Activated naive CD4-positive, alpha-beta T cell treated with anti-CD3 and anti-CD28 coated beads, Interleukin-2, amount 10 ng/mL, durations not matched to agents 7 days and 5 days (primary cell): ENCODE results near the gene MYO1D.

ENCODE experiments used
- CTCF ChIA-PET: fragments of 350-600 bp; sonication (Branson Sonifier 250); formaldehyde crosslinking; loops from one replicate; lab custom pipeline; 2021; ENCODE audit warnings: antibody characterized with exemption; lab: Charles Lee
- DNase-seq: peaks from one replicate; pipeline ENCODE4 v3.0.0-alpha.2; 2020
- H3K27ac Mint-ChIP-seq: one replicate; pipeline ENCODE4 v1.8.0; 2021; ENCODE audit warnings: mild to moderate bottlenecking, moderate library complexity, mixed read lengths
- H3K27me3 Mint-ChIP-seq: one replicate; pipeline ENCODE4 v1.8.0; 2021; ENCODE audit warnings: mild to moderate bottlenecking, mixed read lengths
- H3K36me3 Mint-ChIP-seq: one replicate; pipeline ENCODE4 v1.8.0; 2021; ENCODE audit warnings: mixed read lengths
- H3K4me1 Mint-ChIP-seq: one replicate; pipeline ENCODE4 v1.8.0; 2021; ENCODE audit warnings: mixed read lengths
- H3K4me3 Mint-ChIP-seq: one replicate; pipeline ENCODE4 v1.8.0; 2021; ENCODE audit warnings: mild to moderate bottlenecking, moderate library complexity, mixed read lengths
- H3K9me3 Mint-ChIP-seq: one replicate; pipeline ENCODE4 v1.8.0; 2021; ENCODE audit warnings: mixed read lengths

The MYO1D gene

DNA sequence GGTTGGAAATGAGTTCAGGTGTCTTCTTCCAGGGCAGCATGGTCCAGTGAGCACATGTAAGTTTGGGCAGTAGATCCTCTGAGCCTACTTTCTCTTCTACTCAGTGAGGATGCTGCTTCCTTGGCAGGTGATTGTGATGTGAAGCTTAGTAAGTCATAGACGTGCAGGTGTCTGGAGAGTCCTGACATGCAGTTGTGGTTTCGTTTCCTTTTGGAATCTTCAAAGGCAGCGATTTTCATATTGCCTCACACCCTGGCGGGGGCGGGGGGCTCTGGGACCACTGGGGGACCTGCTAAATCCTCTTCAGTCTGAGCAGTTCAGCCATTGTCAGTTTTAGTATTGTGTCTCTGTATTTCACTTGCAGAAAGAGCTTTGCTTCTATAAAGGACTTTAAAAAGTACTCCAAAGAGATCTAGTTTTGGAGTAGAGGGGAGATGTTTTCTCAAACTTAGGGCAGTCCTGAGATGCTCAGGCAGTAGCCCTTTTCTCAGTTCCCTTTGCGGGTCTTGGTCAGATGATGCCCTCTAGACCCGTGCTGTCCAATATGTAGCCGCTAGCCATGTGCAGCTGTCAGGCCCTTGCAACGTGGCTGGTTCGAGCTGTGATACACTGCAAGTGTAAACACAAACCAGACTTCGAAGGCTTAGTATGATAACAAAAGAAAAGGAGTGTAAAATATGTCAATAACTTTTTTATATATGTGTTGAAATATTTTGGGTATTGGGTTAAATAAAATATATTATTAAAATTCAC, 394.2 kb downstream of the MYO1D start:
- Mint-ChIP-seq H3K9me3 (no peaks in the 10 kb centered on the region), H3K36me3 (peaks cover 39% of the 10 kb centered on the region), H3K4me3 (no peak overlapping the region), H3K4me1 (peaks cover 13% of the 10 kb centered on the region), H3K27me3 (peaks cover 2% of the 10 kb centered on the region), H3K27ac (no peak overlapping the region)
- no peak for DNase-seq
- CTCF ChIA-PET: interaction anchor here (0.7 to 5.2 kb wide), 18 partner anchors 9 to 454 kb away, joined by 3 to 51 read pairs (median 4); partner anchors contain the start of genes MYO1D and PSMD11

DNA sequence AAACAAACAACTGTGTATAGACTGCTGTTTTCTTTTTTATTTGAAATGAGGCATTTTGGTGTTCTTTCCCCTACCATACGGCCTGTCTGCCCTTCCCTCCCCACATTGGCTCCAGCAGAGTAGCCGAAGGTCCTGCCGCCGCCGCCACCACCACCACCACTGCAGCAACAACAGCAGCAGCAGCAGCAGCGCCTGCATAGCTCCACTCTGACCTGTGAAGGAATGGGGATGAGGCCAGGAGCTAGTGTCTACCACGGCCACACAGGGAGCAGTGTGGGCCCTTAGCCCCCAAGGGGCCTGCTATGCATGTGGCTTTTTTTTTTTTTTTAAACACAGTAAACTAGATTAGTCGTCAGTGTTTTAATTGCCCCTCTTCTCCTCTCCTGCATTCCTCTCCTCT, 395.7 kb downstream of the MYO1D start:
- no peak for DNase-seq
- Mint-ChIP-seq H3K27ac (no peak overlapping the region), H3K36me3 (peaks cover 49% of the 10 kb centered on the region), H3K9me3 (no peaks in the 10 kb centered on the region), H3K4me3 (no peak overlapping the region), H3K27me3 (no peaks in the 10 kb centered on the region), H3K4me1 (peaks cover 9% of the 10 kb centered on the region)
- CTCF ChIA-PET: interaction anchor here (0.7 to 5.2 kb wide), 5 partner anchors 8 to 276 kb away, joined by 3 to 51 read pairs (median 4); no protein-coding TSS in a partner anchor

GRCh38 chr17:32479074-32479617, 397.8 kb downstream of the MYO1D start:
- DNase-seq: no peak
- Mint-ChIP-seq H3K9me3 (no peaks in the 10 kb centered on the region), H3K4me3 (no peak overlapping the region), H3K27me3 (no peaks in the 10 kb centered on the region), H3K27ac (no peak overlapping the region), H3K4me1 (peaks cover 10% of the 10 kb centered on the region), H3K36me3 (peaks cover 62% of the 10 kb centered on the region)
- CTCF ChIA-PET: interaction anchor here (0.8 to 1.2 kb wide), 2 partner anchors 16 to 129 kb away, joined by 3 to 4 read pairs; no protein-coding TSS in a partner anchor

DNA sequence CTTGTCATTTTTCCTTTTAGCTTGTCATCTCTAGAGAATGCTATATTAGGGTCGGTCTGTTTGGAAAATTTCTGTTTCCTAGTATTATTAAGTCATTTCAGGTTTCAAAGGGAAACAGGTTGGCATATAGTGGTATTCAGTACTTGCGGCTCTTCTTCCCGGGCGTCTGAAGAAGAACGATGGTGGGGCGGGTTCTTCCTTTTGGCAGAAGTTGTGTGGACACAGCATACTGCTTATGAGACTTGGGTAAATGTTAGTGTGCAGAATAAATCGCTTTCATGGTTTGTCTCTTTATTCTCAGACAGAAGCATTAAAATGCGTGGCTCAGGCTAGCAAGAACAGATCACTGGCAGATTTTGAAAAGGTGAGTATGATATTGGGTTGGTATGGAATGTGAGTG, 399.7 kb downstream of the MYO1D start:
- peaks cover 66% of the 10 kb centered on the region for H3K36me3 Mint-ChIP-seq
- H3K4me3 Mint-ChIP-seq: no peak overlapping the region
- H3K9me3 Mint-ChIP-seq: no peaks in the 10 kb centered on the region
- no peak overlapping the region for H3K27ac Mint-ChIP-seq
- peaks cover 7% of the 10 kb centered on the region for H3K4me1 Mint-ChIP-seq
- CTCF ChIA-PET: no interaction called here
- DNase-seq: no peak
- no peaks in the 10 kb centered on the region for H3K27me3 Mint-ChIP-seq

DNA sequence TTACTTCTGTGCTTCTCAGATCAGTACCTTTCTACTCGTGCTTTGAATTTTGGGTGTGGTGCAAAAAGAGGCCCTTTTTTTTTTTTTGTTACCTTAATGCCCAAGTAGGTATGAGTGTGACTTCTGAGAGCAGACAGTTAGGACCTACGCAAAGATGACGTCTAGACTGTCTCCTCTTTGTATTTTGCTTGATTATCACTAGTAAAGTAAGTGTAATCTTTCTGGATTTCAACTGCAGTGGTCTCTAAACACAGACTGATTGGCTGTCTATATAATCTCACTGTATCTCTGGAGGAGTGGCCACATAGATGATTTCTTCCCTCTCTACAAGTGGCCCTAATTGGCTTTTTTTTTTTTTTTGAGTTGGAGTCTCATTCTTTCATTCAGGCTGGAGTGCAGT, 401.7 kb downstream of the MYO1D start:
- CTCF ChIA-PET: interaction anchor here (0.7 to 1.8 kb wide), 3 partner anchors 11 to 232 kb away, joined by 3 to 8 read pairs (median 3); no protein-coding TSS in a partner anchor

GRCh38 chr17:32471652-32472051, 405.3 kb downstream of the MYO1D start:
- CTCF ChIA-PET: interaction anchor here (1.3 to 3.1 kb wide), 2 partner anchors 10 to 27 kb away, joined by 4 to 15 read pairs; partner anchors contain the start of gene PSMD11
- Mint-ChIP-seq H3K9me3 (no peaks in the 10 kb centered on the region), H3K36me3 (peaks cover 66% of the 10 kb centered on the region), H3K27me3 (no peaks in the 10 kb centered on the region), H3K4me3 (no peak overlapping the region), H3K4me1 (peaks cover 9% of the 10 kb centered on the region), H3K27ac (no peak overlapping the region)
- no peak for DNase-seq

More for the DNA sequence above, 401.7 kb downstream of the MYO1D start:
- DNase-seq: no peak
- Mint-ChIP-seq H3K4me3 (no peak overlapping the region), H3K4me1 (peaks cover 7% of the 10 kb centered on the region), H3K9me3 (no peaks in the 10 kb centered on the region), H3K27me3 (no peaks in the 10 kb centered on the region), H3K36me3 (peaks cover 68% of the 10 kb centered on the region), H3K27ac (no peak overlapping the region)

DNA sequence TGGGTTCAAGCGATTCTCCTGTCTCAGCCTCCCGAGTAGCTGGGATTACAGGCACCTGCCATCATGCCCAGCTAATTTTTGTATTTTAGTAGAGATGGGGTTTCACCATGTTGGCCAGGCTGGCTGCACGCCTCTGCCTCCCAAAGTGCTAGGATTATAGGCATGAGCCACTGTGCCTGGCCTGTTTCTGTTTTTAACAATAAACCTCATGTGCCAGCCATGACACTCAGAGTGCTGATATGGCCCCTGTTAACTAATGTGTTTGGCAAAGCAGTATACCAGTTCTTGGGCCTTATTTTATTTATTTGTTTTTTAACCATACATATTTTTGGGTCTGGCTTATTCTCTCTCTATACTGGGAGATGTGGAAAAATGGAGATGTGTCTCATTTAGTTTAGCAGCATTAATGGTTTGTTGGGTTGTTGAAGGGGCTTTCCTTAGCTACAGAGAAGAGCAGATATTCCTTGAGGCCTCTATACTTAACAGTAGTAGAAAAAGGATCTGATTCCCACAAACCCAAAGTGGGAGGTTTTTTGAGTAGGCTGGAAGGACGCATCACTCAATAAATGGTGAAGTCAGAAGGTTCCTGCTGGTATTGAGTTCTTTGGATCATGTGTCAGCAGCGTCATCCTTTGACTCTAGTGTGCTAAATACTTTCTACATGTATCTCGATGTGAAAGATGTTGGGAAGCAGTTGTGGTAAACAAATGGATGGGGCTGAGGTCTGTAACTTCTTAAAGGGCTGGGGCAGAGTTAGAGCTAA, 406.3 kb downstream of the MYO1D start:
- Mint-ChIP-seq H3K4me3 (no peak overlapping the region), H3K27me3 (no peaks in the 10 kb centered on the region), H3K4me1 (peaks cover 9% of the 10 kb centered on the region), H3K9me3 (no peaks in the 10 kb centered on the region), H3K27ac (no peak overlapping the region), H3K36me3 (peaks cover 66% of the 10 kb centered on the region)
- CTCF ChIA-PET: interaction anchor here (1.3 to 3.1 kb wide), 2 partner anchors 9 to 26 kb away, joined by 4 to 15 read pairs; partner anchors contain the start of gene PSMD11
- DNase-seq: no peak

DNA sequence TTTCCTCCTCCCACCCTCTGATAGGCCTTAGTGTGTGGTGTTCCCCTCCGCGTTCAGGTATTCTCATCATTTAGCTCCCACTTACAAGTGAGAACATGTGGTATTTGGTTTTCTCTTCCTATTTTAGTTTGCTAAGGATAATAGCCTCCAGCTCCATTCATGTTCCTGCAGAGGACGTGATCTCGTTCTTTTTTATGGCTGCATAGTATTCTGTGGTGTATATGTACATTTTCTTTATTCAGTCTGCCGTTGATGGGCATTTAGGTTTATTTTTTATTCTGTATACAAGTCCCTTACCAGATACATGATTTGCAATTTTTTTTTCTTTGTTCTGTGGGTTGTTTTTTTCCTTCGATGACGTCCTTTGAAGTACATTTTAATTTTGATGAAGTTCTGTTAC, 409.0 kb downstream of the MYO1D start:
- DNase-seq: no peak
- H3K36me3 Mint-ChIP-seq: peaks cover 50% of the 10 kb centered on the region

DNA sequence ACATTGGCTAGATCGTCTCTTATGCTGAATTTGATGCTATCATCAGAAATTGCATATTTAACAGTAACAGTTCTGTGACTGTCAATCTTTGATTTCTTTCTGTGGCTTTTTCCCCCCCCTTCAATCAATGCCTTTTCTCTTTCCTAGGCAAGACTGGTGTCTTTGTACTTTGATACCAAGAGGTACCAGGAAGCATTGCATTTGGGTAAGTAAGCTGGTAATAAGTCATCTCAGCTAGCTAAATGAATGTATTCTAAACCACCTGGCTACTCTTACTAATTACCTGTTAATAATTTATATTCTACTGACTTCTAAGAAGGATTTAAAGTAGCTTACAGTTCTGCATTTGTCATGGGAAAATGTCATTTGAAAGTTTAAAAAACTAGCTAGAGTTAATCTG, 412.6 kb downstream of the MYO1D start:
- no peak for DNase-seq
- CTCF ChIA-PET: interaction anchor here (0.7 to 4.7 kb wide), 9 partner anchors 16 to 211 kb away, joined by 3 to 51 read pairs (median 8); partner anchors contain the start of gene PSMD11
- H3K36me3 Mint-ChIP-seq: peaks cover 51% of the 10 kb centered on the region
- H3K4me3 Mint-ChIP-seq: no peak overlapping the region
- H3K27me3 Mint-ChIP-seq: no peaks in the 10 kb centered on the region
- no peaks in the 10 kb centered on the region for H3K9me3 Mint-ChIP-seq
- peaks cover 10% of the 10 kb centered on the region for H3K4me1 Mint-ChIP-seq
- no peak overlapping the region for H3K27ac Mint-ChIP-seq

More for the DNA sequence above, 409.0 kb downstream of the MYO1D start:
- Mint-ChIP-seq H3K27me3 (no peaks in the 10 kb centered on the region), H3K27ac (no peak overlapping the region), H3K9me3 (no peaks in the 10 kb centered on the region), H3K4me1 (peaks cover 2% of the 10 kb centered on the region), H3K4me3 (no peak overlapping the region)
- CTCF ChIA-PET: interaction anchor here (1.0 kb wide), 1 partner anchor 15 kb away, joined by 3 read pairs; no protein-coding TSS in a partner anchor

DNA sequence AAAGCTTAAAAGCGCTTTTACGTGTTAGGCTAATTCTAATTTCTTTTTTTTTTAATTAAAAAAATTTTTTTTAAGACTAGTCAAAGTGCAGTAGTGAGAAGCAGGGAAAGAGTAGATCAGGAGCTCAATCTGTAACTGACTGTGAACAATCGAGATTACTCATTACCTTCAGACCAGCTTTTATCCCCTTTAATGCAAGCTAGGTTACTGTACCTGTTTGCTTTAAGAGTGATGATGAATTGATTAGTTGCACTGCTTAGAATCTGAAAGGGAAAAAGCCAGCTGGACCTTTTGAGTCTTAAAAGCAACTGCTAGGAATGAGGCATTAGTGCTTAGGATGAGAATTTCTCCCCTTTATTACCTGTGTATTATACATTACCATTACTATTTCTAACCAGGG, 413.6 kb downstream of the MYO1D start:
- CTCF ChIA-PET: interaction anchor here (1.1 to 4.7 kb wide), 23 partner anchors 10 to 383 kb away, joined by 3 to 51 read pairs (median 5); partner anchors contain the start of gene PSMD11
- no peak overlapping the region for H3K27ac Mint-ChIP-seq
- DNase-seq: no peak
- peaks cover 15% of the 10 kb centered on the region for H3K4me1 Mint-ChIP-seq
- H3K36me3 Mint-ChIP-seq: peaks cover 45% of the 10 kb centered on the region
- no peaks in the 10 kb centered on the region for H3K9me3 Mint-ChIP-seq
- H3K4me3 Mint-ChIP-seq: no peak overlapping the region
- no peaks in the 10 kb centered on the region for H3K27me3 Mint-ChIP-seq

GRCh38 chr17:32461853-32462617, 414.9 kb downstream of the MYO1D start:
- Mint-ChIP-seq H3K4me1 (peaks cover 28% of the 10 kb centered on the region), H3K27ac (peak overlapping the region; percentile 7), H3K36me3 (peaks cover 46% of the 10 kb centered on the region), H3K27me3 (no peaks in the 10 kb centered on the region), H3K4me3 (no peak overlapping the region), H3K9me3 (no peaks in the 10 kb centered on the region)
- peak; percentile 79 for DNase-seq
- CTCF ChIA-PET: interaction anchor here (0.7 to 4.7 kb wide), 40 partner anchors 9 to 415 kb away, joined by 3 to 51 read pairs (median 4); partner anchors contain the start of genes MYO1D and PSMD11

DNA sequence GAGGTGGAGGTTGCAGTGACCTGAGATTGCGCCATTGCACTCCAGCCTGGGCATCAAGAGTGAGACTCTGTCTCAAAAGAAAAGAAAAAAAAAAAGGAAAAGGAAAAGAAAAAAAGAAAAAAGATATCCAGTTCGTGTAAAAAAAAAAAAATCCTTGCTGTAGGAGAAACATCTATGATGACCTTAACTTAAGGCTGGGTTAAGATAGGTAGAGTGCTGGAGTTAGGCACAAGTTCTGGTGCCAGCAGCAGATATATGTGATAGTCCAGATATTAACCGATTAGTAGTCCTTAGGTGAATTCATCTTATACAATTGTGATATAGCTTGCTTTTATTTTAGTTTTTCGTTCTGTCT, 415.4 kb downstream of the MYO1D start:
- Mint-ChIP-seq H3K4me3 (no peak overlapping the region), H3K36me3 (peaks cover 49% of the 10 kb centered on the region), H3K27me3 (no peaks in the 10 kb centered on the region), H3K27ac (peak overlapping the region; percentile 7), H3K9me3 (no peaks in the 10 kb centered on the region), H3K4me1 (peaks cover 31% of the 10 kb centered on the region)
- DNase-seq: no peak
- CTCF ChIA-PET: interaction anchor here (0.7 to 4.7 kb wide), 24 partner anchors 9 to 416 kb away, joined by 3 to 51 read pairs (median 4); partner anchors contain the start of genes MYO1D and PSMD11

- Mint-ChIP-seq H3K36me3 (peaks cover 46% of the 10 kb centered on the region), H3K4me3 (no peak overlapping the region), H3K4me1 (peaks cover 31% of the 10 kb centered on the region), H3K27ac (no peak overlapping the region), H3K9me3 (no peaks in the 10 kb centered on the region), H3K27me3 (no peaks in the 10 kb centered on the region)
- CTCF ChIA-PET: interaction anchor here (0.6 to 4.7 kb wide), 4 partner anchors 23 to 323 kb away, joined by 3 to 51 read pairs (median 3); no protein-coding TSS in a partner anchor
- DNase-seq: no peak
These were observed 416.9 kb downstream of the MYO1D start for GRCh38 chr17:32460054-32460453.
